Activated T-cell treated with anti-CD3 and anti-CD28 coated beads for 24 hours (primary cell): ENCODE data around the gene FBLN2.
"Not testable (repeated sequence)": the region's sequence is repeated elsewhere in the genome, so short reads cannot be mapped to it uniquely, and the experiment has no call there.

ENCODE experiments used
- DNase-seq: peaks from one replicate; pipeline ENCODE4 v3.0.0-alpha.2; 2020; ENCODE audit warnings: low read depth

FBLN2 gene

GRCh38 chr3:13548696-13549622, at the start of gene FBLN2:
Gene FBLN2, plus strand, starts transcription at chr3:13549125. Its CDS starts 21,231 bp downstream, at chr3:13570356.
- DNase-seq = no peak

- not testable (repeated sequence) for DNase-seq
These were observed 49.7 kb upstream of the FBLN2 start for GRCh38 chr3:13499246-13499645.

- DNase-seq = no peak
These were observed 48.6 kb upstream of the FBLN2 start for GRCh38 chr3:13500133-13500885.

DNA sequence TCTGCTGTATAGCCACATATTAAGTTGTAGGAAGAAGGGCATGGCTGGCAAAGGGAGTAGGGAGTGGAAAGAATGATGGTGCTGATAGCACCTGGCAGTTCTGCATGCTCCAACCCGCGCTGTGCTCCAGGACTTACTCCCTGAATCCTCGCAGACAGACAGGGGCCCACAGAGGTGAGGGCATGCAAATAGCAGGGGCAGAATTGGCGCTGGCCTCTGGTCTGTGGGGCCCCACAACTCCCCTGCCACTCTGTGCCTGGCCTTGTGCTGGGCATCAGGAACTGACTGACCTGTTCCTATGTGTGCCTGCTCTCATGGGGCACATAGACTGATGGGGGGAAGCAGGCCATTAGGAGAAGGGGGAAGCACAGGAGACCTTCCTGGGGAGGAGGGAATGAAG, 47.9 kb upstream of the FBLN2 start:
- no peak for DNase-seq

GRCh38 chr3:13501521-13501920, 47.4 kb upstream of the FBLN2 start:
- no peak for DNase-seq

- no peak for DNase-seq
These were observed 46.8 kb upstream of the FBLN2 start for GRCh38 chr3:13501958-13502790.

DNA sequence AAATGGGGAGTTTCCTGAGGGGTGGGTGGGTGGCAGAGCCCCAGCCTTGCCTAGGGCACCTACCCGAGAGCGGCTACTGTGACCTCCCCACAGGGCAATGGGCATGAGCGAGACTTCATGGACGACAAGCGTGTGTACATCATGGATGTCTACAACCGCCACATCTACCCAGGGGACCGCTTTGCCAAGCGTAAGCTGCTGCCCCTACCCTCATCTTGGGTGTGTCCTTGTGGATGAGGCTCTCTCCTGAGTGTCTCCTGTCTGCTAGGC, 46.2 kb upstream of the FBLN2 start:
- no peak for DNase-seq

DNA sequence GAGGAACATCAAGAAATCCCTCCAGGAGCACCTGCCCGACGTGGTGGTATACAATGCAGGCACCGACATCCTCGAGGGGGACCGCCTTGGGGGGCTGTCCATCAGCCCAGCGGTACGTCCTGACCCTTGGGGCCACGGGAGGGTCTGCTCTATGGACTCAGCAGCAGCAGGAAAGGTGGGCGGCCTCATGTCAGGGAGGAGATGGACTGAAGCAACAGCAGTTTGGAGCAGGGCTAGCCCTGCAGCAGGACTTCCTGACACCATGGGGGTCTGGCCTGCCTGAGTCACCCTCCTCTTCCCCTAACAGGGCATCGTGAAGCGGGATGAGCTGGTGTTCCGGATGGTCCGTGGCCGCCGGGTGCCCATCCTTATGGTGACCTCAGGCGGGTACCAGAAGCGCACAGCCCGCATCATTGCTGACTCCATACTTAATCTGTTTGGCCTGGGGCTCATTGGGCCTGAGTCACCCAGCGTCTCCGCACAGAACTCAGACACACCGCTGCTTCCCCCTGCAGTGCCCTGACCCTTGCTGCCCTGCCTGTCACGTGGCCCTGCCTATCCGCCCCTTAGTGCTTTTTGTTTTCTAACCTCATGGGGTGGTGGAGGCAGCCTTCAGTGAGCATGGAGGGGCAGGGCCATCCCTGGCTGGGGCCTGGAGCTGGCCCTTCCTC, 44.6 kb upstream of the FBLN2 start:
- DNase-seq = no peak

DNA sequence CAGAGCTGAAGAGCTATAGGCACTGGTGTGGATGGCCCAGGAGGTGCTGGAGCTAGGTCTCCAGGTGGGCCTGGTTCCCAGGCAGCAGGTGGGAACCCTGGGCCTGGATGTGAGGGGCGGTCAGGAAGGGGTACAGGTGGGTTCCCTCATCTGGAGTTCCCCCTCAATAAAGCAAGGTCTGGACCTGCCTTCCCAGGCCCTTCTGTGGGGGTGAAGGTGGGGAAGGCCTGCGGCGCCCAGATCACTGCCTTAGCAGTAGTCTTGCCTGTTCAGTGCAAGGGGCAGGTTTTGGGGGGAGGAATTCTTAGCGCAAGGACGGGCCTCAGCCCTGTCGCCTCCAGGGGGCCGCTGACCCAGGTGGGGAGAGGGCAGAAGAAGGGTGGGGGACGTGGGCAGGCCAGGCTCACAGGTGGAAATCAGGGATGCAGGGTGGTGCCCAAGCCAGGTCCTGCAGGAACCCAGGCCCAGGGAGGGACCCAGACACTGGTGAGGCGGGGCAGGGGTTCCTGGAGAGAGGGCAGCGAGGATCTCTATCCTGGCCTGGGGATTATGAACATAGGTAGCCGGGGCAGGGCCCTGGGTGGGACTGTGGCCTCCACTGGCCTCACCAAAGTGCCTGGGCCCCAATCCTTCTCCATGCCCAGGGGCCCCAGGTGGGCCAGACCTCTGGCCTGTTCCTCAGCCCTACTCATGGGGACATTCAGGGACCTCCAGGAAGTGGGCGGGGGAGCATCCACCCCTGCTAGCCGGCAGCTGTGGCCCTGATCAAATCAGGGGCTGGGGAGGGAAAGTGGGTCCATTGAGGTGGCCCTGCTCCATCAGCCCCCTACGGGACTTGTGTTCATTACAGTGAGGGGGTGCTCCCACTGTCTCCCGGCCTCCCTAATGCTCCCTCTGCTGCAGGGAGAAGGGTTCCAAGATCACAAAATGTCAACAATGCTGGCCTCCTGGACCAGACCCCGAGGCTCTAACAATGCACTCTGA, 43.5 kb upstream of the FBLN2 start:
- no peak for DNase-seq

GRCh38 chr3:13506239-13506638, 42.7 kb upstream of the FBLN2 start:
- no peak for DNase-seq

DNA sequence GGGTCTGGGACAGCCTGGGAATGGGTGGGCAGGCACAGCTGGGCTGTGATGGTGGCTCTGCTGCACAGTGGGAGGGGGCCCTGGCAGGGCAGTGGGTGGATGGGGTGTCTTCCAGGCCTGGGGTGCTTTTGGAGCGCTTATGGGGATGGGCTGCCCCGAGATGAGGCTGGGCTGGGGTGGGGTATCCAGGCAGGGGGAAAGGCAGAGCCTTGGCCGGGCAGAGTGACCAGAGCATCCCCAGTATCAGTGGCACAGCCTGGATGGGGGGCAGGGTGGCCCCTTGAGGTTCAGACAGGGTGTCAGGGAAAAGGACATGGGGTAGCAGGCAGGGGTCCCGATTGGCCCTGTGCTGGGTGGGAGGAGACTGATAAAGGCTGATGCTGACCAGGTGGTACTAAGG, 42.2 kb upstream of the FBLN2 start:
- DNase-seq = no peak

DNA sequence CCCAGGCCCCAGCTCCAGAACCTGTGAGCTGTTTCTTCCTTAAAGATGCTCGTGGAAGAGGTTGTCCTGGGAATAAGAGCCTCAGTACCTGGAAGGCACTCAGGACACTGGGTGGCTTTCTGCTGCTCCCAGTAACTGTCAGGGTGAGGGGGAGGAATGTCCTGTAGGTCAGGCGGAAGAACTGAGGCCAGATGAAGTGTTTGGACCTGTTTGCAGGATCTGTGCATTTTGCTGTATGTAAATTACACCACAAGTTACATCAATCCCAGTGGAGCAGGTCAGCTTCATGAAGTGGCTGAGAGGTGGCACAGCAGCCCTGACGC, 41.7 kb upstream of the FBLN2 start:
- no peak for DNase-seq

GRCh38 chr3:13507570-13508339, 41.2 kb upstream of the FBLN2 start:
- no peak for DNase-seq

DNA sequence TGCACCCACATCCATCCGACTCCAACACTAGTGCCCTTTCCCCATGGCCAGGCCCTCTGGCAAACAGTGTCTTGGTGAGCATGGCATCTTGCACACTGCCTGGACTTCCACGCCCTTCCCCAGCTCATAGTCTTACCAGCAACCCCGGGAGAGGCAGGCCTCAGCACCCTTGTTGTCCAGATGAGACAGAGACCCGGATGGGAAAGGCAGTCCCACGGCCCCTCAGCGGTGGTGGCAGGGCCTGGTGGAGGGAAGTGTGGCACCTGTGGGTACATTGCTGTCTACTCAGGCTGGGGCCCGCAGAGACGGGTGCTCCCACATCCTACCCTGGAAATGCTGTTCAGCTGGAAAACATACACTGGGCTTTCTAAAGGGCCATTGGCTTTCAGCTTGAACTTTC, 40.4 kb upstream of the FBLN2 start:
- no peak for DNase-seq

GRCh38 chr3:13509059-13509815, 39.7 kb upstream of the FBLN2 start:
- DNase-seq = no peak

DNA sequence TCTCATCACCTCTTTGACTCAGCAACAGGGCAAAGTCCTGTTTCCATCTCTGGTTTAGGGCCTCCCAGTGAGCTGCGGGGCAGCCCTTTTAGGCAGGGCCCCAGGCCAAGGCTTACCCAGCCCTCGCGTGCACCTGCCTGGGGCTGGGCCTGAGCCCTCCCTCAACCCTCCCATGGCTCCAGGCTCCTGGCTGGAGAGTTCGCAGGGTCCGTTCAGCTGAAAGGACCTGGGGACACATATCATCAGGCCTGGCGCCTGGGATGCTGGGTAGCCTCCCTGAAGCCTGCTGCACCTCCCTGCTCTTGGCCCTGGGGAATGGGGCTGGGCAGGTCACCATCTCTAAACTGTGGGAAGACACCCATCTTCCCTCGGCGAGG, 39.1 kb upstream of the FBLN2 start:
- DNase-seq = no peak

DNA sequence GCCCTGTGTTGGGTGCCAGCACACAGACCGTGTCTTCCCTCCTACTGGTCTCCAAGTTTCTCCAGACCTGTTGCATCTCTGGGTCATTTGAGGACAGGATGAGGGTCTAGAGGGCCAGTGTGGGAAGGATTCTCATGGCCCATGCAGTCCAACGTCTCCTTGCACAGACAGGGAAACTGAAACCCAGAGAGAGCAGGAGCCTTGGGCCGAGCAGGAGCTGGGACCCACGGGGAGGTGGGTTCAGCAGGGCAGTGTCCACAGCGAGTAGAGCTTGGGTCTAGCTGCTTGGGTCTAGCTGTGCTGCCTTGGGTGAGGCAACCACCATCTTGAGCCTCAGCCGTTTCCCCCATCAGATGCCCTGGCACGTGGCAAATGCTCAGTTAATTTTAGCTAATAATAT, 36.5 kb upstream of the FBLN2 start:
- DNase-seq = no peak

GRCh38 chr3:13513051-13513912, 35.6 kb upstream of the FBLN2 start:
- DNase-seq = no peak
